Nephron (organoid): ENCODE results near the gene DNAH3.

Experiments used
- H3K27ac Mint-ChIP-seq, 3 experiments: 2 replicates each; pipeline ENCODE4 v1.8.0; 2020; ENCODE audit warnings: mixed read lengths in 3 of 3, mild to moderate bottlenecking in 2 of 3, moderate library complexity in 1 of 3
- H3K27me3 Mint-ChIP-seq: 2 replicates; pipeline ENCODE4 v1.8.0; 2021; ENCODE audit warnings: low read depth, mild to moderate bottlenecking, moderate library complexity, mixed read lengths
- H3K36me3 Mint-ChIP-seq: 2 replicates; pipeline ENCODE4 v1.8.0; 2020; ENCODE audit warnings: low read depth, mixed read lengths
- H3K4me1 Mint-ChIP-seq: 2 replicates; pipeline ENCODE4 v1.8.0; 2020; ENCODE audit warnings: mixed read lengths
- H3K4me3 Mint-ChIP-seq, 3 experiments: 2 replicates each; pipeline ENCODE4 v1.8.0; 2020; ENCODE audit warnings: mild to moderate bottlenecking in 3 of 3, mixed read lengths in 3 of 3, moderate library complexity in 2 of 3
- H3K9me3 Mint-ChIP-seq: 2 replicates; pipeline ENCODE4 v1.8.0; 2020; ENCODE audit warnings: mixed read lengths
- CTCF ChIP-seq, 3 experiments: fragments of 200-600 bp; sonication (generic); IDR thresholded peaks; one replicate each; pipeline ENCODE4 v1.5.0; 2021; ENCODE audit warnings: antibody characterized with exemption in 3 of 3; ENCODE audit not compliant: unreplicated experiment in 3 of 3

Gene DNAH3

GRCh38 chr16:20925751-20926150, 224.9 kb downstream of the DNAH3 start:
- no peak for TF ChIP-seq CTCF (IDR thresholded peaks at IDR 0.05; ENCODE audit: unreplicated experiment in 3 of 3)
- no peaks in the 10 kb centered on the region for H3K9me3 Mint-ChIP-seq
- H3K4me1 Mint-ChIP-seq, result peaks cover 6% of the 10 kb centered on the region
- H3K4me3 Mint-ChIP-seq, result no peak overlapping the region
- H3K36me3 Mint-ChIP-seq, result peaks cover 15% of the 10 kb centered on the region
- H3K27me3 Mint-ChIP-seq, result no peaks in the 10 kb centered on the region
- H3K27ac Mint-ChIP-seq, result no peak overlapping the region

GRCh38 chr16:20923876-20924275, 226.8 kb downstream of the DNAH3 start:
- H3K36me3 Mint-ChIP-seq, result peaks cover 15% of the 10 kb centered on the region
- no peak overlapping the region for H3K4me3 Mint-ChIP-seq
- no peak overlapping the region for H3K27ac Mint-ChIP-seq
- no peaks in the 10 kb centered on the region for H3K9me3 Mint-ChIP-seq
- no peaks in the 10 kb centered on the region for H3K4me1 Mint-ChIP-seq
- H3K27me3 Mint-ChIP-seq, result no peaks in the 10 kb centered on the region
- TF ChIP-seq CTCF (IDR thresholded peaks at IDR 0.05; ENCODE audit: unreplicated experiment in 3 of 3), result no peak

DNA sequence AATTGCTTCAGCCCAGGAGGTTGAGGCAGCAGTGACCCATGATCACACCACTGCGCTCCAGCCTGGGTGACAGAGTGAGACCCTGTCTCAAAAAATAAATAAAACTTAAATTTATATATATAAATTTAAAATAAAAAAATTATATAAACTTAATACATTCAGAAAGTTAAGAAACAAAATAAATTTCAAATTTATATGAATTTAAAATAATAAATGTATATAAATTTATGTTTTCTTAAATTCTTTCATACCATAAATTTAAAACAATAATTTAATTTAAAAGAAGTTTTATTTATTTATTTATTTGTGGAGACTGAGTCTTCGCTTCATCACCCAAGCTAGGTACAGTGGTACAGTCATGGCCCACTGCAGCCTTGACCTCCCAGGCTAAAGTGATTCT, 229.8 kb downstream of the DNAH3 start:
- H3K27ac Mint-ChIP-seq, result no peak overlapping the region
- peaks cover 29% of the 10 kb centered on the region for H3K36me3 Mint-ChIP-seq
- H3K9me3 Mint-ChIP-seq, result no peaks in the 10 kb centered on the region
- H3K4me1 Mint-ChIP-seq, result no peaks in the 10 kb centered on the region
- H3K4me3 Mint-ChIP-seq, result no peak overlapping the region
- no peak for TF ChIP-seq CTCF (IDR thresholded peaks at IDR 0.05; ENCODE audit: unreplicated experiment in 3 of 3)
- no peaks in the 10 kb centered on the region for H3K27me3 Mint-ChIP-seq

DNA sequence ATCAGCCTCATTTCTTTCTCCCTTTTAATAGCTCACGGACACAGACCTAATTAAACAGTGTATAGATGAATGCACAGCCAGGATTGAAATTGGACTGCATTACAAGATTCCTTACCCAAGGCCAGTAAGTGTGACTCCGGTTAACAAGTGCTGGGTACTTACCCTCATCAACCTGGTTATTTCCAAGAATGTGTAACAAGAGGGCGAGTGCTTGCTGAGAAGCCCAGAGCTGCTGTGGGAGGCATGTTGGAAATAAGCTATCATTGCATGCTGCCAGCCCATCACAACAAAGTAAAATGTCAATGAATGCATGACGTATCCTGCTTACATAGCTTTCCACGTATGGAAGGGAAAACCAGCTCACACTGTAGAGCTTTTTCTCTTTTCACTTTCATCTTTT, 230.6 kb downstream of the DNAH3 start:
- no peak overlapping the region for H3K4me3 Mint-ChIP-seq
- H3K9me3 Mint-ChIP-seq, result no peaks in the 10 kb centered on the region
- no peak overlapping the region for H3K27ac Mint-ChIP-seq
- H3K36me3 Mint-ChIP-seq, result peaks cover 26% of the 10 kb centered on the region
- TF ChIP-seq CTCF (IDR thresholded peaks at IDR 0.05; ENCODE audit: unreplicated experiment in 3 of 3), result no peak
- H3K27me3 Mint-ChIP-seq, result no peaks in the 10 kb centered on the region
- H3K4me1 Mint-ChIP-seq, result no peaks in the 10 kb centered on the region

DNA sequence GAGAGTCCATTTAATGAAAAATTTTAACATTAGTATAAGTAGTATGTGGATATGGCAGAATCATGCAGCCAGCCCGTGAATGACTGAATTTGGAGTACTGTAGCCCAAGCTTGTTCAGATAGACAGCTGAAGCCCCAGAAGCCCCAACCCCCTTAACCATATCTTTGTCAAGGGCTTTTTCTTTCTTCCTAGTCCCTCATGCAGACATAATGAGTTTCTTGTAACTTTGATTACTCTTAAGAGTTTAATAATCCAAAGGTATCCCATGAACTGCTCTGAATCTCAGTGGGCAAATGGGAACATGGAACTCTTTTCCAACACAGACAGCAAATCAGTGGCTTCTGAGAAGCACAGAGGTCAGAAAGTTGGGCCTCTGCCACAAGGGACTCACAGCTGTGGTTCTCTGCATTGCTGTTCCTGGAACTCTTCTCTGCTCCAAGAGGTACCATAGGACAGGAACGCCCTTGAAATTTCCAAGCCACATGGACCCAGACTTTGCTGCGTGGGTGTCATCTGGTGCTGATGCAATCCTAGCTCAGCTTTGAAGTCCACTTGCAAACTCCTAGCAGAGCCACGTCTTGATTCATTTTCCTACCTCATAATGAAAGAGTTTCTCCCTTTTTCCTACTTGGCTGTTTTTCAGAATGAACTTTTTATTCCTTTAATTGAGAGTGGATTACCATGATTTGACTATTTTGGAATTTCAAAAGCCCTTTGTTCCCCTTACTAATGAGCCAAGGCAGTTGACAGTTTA, 232.0 kb downstream of the DNAH3 start:
- no peaks in the 10 kb centered on the region for H3K27me3 Mint-ChIP-seq
- H3K27ac Mint-ChIP-seq, result no peak overlapping the region
- H3K9me3 Mint-ChIP-seq, result no peaks in the 10 kb centered on the region
- H3K4me3 Mint-ChIP-seq, result no peak overlapping the region
- peaks cover 2% of the 10 kb centered on the region for H3K4me1 Mint-ChIP-seq
- H3K36me3 Mint-ChIP-seq, result peaks cover 21% of the 10 kb centered on the region
- TF ChIP-seq CTCF (IDR thresholded peaks at IDR 0.05; ENCODE audit: unreplicated experiment in 3 of 3), result no peak

DNA sequence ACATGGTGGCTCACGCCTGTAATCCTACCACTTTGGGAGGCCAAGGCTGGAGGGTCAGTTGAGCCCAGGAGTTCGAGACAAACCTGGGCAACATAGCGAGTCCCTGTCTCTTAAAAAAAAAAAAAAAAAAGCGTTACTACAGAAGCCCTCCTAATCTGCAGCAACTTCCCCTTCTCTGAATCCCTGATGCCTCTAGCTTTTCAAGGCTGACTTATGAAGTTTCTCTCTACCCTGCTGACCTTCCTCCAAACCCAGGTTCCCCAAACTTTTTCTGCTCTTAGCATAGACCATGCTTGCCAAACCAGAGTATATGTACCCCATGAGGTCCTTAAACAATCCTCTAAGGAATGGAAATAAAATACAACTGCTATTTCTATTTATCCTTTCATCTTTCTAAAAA, 233.7 kb downstream of the DNAH3 start:
- Mint-ChIP-seq H3K27me3 (no peaks in the 10 kb centered on the region), H3K27ac (peak overlapping the region in 1 of 3 experiments; percentile 25), H3K4me1 (peaks cover 4% of the 10 kb centered on the region)

More for the DNA sequence above, 233.7 kb downstream of the DNAH3 start:
- no peak for TF ChIP-seq CTCF (IDR thresholded peaks at IDR 0.05; ENCODE audit: unreplicated experiment in 3 of 3)
- H3K4me3 Mint-ChIP-seq, result no peak overlapping the region
- H3K9me3 Mint-ChIP-seq, result no peaks in the 10 kb centered on the region
- peaks cover 16% of the 10 kb centered on the region for H3K36me3 Mint-ChIP-seq
